GDM1 (cell line): ENCODE measurements around the gene CPPED1.
A peak's percentile ranks its signal among the peaks of the same experiment; 100 is the strongest.

Source experiments
- DNase-seq: peaks from one replicate; lab custom pipeline; 2025; lab: John Stamatoyannopoulos, UW

CPPED1 gene

GRCh38 chr16:12646490-12647274, 157.0 kb downstream of the CPPED1 start:
- DNase-seq = no peak

- DNase-seq = no peak
Observed at GRCh38 chr16:12646098-12646489, 157.6 kb downstream of the CPPED1 start.

GRCh38 chr16:12643034-12643455, 160.6 kb downstream of the CPPED1 start:
- no peak for DNase-seq

GRCh38 chr16:12639044-12639443, 164.6 kb downstream of the CPPED1 start:
- DNase-seq = no peak

GRCh38 chr16:12637002-12637401, 166.7 kb downstream of the CPPED1 start:
- DNase-seq = no peak

- DNase-seq = no peak
Observed at GRCh38 chr16:12629271-12629670, 174.4 kb downstream of the CPPED1 start.

- no peak for DNase-seq
Observed at GRCh38 chr16:12628536-12628935, 175.2 kb downstream of the CPPED1 start.

GRCh38 chr16:12627394-12627793, 176.3 kb downstream of the CPPED1 start:
- no peak for DNase-seq

GRCh38 chr16:12626411-12626810, 177.3 kb downstream of the CPPED1 start:
- no peak for DNase-seq

GRCh38 chr16:12625716-12626115, 178.0 kb downstream of the CPPED1 start:
- no peak for DNase-seq

GRCh38 chr16:12625068-12625467, 178.6 kb downstream of the CPPED1 start:
- no peak for DNase-seq

GRCh38 chr16:12620150-12620549, 183.5 kb downstream of the CPPED1 start:
- no peak for DNase-seq

GRCh38 chr16:12618515-12618914, 185.2 kb downstream of the CPPED1 start:
- no peak for DNase-seq

GRCh38 chr16:12617401-12617819, 186.3 kb downstream of the CPPED1 start:
- DNase-seq = no peak

GRCh38 chr16:12614662-12615278, 188.9 kb downstream of the CPPED1 start:
- no peak for DNase-seq

- no peak for DNase-seq
Observed at GRCh38 chr16:12613992-12614661, 189.6 kb downstream of the CPPED1 start.

- peak; percentile 28 for DNase-seq
Observed at GRCh38 chr16:12613131-12613991, 190.3 kb downstream of the CPPED1 start.

- no peak for DNase-seq
Observed at GRCh38 chr16:12612598-12613101, 191.0 kb downstream of the CPPED1 start.

GRCh38 chr16:12611916-12612597, 191.6 kb downstream of the CPPED1 start:
- DNase-seq = no peak

GRCh38 chr16:12611006-12611477, 192.6 kb downstream of the CPPED1 start:
- no peak for DNase-seq
